Sciatic nerve (tissue), 2 donors: ENCODE data around the gene CECR2. TPM values are rescaled to one million over a fixed set of nuclear protein-coding genes. Genes with fewer than 3 reads are reported as not detected.
A peak's percentile ranks its signal among the peaks of the same experiment; 100 is the strongest.
"Not testable (repeated sequence)": the region's sequence is repeated elsewhere in the genome, so short reads cannot be mapped to it uniquely, and the experiment has no call there.

Source experiments
- ATAC-seq: fragments of 200-7000 bp; cut with Tn5 transposase; one replicate; pipeline ENCODE4 v1.9.1; 2020; ENCODE audit warnings: mild to moderate bottlenecking, moderate library complexity
- DNase-seq: peaks from one replicate; pipeline ENCODE4 v3.0.0-alpha.2; 2020; ENCODE audit warnings: low spot score
- intact Hi-C: fragments of 100-400 bp; cut with DNase I; formaldehyde crosslinking; loops from one replicate; pipeline ENCODE4 v1.14.2; 2022
- total RNA-seq: library from RNA; stranded (reverse); fragmentation: NEBNext Ultra II Directional; extraction: Animal tissue kit (Norgen Biotek cat#: 25700); gene quantifications from one replicate; pipeline ENCODE4 v1.2.1, GENCODE V29; 2021
- donor health status: DM: no; HTN: no; CAD: no.
- donor health status: DM: no; HTN: no; CAD: no.

The CECR2 gene
- total RNA-seq, 1 donor from 2014 or later, result 4.8 TPM

DNA sequence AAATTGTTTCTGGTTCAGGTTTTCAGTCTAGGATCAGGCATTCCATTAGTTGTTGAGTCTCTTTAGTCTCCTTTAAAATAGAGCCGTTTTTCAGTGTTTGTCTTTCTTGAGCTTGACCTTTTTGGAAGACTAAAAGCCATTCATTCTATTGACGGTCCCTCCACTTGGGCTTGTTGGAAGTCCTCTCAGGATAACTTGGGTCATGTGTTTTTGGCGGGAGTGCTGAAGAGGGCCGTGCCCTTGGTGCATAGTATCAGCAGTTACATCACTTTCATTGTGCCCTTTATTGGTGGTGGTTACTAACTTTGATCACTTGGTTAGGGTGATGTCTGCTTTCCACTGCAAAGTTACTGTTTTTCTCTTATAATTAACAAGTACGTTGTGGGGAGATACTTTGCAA lies 20.8 kb downstream of the CECR2 start:
- DNase-seq (no peak), ATAC-seq (no peak)
- intact Hi-C loops, result no loop called here

DNA sequence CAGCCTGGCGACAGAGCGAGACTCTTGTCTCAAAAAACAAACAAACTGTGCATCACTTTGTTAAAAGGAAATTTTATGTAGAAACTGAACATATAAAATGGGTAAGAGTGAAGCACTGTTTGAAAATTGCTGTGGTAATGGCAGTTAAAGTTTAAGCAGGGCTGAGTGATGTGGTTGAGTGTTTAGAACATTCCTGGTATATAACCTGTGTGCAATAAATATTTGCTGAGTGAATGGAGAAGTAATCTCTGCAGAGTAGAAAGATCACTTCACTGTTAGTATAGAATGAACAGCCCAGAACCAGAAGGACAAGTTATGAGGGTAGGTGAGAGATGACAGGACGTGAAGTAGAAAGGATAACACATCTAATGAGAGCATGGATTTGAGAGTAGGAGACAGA lies 27.3 kb downstream of the CECR2 start:
- ATAC-seq (no peak), DNase-seq (no peak)
- intact Hi-C loops, result no loop called here

DNA sequence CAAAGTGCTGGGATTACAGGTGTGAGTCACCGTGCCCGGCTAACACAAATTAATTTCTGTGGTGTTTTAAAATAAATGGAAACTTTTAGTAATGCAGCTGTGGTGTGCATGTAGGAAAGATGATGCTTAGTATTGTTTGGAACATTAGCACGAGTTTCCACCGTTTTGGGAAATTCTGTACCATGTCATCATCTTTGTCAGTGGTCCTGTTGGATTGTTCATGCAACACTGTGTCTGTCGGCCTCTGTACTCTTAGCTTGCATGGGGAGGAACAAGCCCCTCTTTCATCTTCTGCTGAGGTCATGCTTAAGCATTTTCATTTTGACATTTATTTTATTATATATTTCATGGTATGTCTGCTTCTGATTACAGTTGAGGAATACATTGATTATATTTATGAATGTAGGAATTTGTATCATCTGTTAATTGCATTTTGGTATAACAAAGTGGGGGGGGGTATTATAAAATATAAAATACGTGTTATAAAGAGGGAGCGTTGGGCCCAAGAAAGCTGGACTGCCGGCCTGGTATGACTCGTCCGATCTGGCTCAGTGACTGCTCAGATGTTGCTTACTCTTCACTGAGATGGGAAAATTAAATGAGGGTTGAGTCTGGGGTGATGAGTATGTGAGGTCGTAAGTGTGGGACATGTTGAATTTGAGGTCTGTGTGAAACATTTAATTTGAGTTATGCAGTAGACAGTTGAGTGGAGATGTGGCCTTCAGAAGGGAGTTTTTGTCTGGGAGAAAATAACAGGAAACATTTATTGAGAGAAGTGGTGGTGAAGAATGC lies 28.7 kb downstream of the CECR2 start:
- intact Hi-C loops, result no loop called here
- DNase-seq, result no peak
- ATAC-seq, result no peak

DNA sequence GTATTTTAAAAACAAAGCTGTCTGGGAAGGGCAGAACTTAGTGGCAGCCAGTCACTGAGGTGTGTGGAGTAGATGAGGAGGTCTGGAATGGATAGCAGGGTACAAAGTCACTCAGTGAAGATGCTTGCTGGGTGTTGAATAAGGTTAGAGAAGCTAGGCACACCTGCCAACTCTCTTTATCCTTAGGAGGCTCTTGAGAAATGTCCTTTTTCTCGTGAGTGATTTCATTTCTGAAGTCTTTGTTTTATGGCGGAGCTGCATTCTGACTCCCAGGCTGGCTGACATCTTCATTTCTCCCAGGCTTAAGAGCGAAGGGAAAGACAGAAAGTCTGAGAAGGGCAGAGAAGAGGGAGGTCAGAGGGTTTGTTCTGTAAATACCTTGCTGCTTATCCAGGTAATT lies 31.0 kb downstream of the CECR2 start:
- intact Hi-C loops, result no loop called here
- ATAC-seq (no peak), DNase-seq (no peak)

DNA sequence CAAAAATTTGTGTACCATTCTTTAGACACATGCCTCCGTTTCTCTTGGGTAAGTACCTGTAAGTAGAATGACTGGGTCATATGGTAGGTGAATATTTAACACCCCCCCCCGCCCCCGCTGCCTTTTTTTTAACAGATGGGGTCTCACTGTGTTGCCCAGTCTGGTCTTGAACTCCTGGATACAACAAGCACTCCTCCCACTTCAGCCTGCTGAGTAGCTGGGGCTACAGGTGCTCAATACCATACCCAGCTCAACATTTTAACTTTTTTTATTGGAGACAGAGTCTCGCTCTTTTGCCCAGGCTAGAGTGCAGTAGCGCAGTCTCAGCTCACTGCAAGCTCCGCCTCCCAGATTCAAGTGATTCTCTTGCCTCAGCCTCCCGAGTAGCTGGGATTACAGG lies 32.5 kb downstream of the CECR2 start:
- intact Hi-C loops, result no loop called here
- DNase-seq (no peak), ATAC-seq (no peak)

DNA sequence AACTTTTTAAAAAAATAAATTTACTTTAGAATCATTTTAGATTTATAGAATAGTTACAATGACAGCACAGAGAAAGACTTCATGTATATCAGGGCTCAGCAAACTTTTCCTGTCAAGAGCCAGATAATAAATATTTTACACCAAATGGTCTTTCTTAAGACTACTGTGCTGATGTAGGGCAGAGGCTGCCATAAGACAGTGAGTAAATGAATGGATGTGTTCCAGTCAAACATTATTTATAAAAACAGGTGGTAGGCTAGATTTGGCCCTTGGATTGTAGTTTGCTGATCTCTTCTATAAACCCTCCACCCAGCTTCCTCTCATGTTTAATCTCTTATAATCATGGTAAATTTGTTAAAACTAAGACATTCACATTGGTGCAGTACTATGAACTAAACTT lies 33.0 kb downstream of the CECR2 start:
- ATAC-seq (no peak), DNase-seq (no peak)
- intact Hi-C loops, result no loop called here

DNA sequence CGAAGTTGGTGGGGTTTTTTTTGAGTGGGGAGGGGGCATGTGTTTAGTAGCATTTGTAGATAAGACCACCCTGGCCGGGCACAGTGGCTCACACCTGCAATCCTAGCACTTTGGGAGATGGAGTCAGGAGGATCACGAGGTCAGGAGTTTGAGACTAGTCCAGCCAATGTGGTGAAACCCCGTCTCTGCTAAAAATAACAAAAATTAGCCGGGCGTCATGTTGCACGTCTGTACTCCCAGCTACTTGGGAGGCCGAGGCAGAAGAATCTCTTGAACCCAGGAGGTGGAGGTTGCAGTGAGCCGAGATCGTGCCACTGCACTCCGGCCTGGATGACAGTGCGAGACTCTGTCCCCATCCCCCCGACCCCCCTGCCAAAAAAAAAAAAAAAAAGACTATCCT lies 34.6 kb downstream of the CECR2 start:
- DNase-seq, result no peak
- no peak for ATAC-seq
- intact Hi-C loops, result no loop called here

DNA sequence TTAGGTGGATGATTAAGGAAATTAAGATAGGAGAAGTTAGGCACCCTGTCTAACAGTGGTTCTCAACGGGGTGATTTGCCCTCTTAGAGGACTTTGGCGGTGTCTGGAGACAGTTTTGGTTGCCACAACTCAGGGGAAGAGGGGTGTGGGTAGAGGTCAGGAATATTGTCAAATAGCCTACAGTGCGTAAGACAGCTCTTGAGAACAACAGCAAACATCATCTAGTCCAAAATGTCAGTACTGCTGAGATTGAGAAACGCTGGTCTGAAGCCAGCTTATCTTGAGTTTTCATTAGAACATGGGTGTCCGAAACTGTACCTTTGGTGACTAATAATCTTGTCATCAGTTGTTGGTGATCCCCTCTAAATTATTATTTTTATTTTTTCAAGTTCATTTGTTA lies 38.4 kb downstream of the CECR2 start:
- DNase-seq (no peak), ATAC-seq (no peak)
- intact Hi-C loops, result no loop called here

DNA sequence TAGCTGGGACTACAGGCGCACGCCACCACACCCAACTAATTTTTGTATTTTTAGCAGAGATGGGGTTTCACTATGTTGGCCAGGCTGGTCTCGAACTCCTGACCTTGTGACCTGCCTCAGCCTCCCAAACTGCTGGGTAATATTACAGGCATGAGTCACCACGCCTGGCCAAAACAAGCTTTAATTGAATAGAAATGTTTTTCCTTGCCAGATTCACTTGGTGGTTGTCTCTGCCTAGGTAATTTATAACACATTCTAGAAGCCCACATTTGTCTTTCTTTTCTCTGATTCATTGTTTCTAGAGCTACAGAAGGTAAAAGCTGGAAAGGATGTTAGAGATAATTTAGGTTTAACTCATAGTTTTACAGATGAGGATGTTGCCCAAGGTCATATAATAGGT lies 41.3 kb downstream of the CECR2 start:
- no peak for ATAC-seq
- no peak for DNase-seq
- intact Hi-C loops, result no loop called here

DNA sequence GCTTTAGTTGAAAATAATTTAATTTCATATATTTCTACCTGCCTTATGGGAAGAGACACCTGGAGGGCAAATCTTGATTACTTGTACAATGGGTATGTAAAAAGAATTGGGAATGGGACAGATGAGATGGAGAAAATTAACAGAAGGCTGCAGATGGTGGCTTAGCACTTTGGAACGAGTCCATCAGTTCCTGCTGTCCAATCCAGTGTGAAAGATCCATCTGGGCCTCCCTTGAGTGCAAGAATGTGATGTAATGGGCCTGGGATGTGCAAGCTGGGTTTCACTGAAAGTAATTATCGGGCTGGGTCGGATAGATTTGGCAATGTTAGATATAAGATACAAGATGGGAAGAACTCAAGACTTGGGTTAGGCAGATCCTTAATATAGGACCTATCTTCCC lies 42.0 kb downstream of the CECR2 start:
- DNase-seq (no peak), ATAC-seq (peak; percentile 59)
- intact Hi-C loops, result no loop called here

DNA sequence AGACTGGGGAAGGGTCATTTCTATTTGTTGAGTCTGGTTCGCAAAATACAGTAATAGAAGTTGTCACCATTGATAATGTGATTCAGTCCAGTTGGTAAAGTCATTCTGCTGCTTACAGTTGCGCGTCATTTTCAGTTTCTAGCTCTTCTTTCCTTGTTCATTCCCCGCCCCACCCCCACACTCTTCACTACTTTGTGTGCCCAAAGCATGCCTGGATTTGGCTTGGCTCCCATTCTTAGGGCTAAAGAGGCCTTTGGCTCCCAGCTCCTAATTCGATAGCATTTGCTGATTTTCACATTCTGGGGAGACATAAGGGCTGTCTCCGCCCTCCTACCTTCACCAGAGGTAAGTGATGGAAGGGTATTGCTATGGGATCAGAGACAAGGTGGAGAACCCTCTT lies 43.0 kb downstream of the CECR2 start:
- intact Hi-C loops, result no loop called here
- DNase-seq, result no peak
- no peak for ATAC-seq

DNA sequence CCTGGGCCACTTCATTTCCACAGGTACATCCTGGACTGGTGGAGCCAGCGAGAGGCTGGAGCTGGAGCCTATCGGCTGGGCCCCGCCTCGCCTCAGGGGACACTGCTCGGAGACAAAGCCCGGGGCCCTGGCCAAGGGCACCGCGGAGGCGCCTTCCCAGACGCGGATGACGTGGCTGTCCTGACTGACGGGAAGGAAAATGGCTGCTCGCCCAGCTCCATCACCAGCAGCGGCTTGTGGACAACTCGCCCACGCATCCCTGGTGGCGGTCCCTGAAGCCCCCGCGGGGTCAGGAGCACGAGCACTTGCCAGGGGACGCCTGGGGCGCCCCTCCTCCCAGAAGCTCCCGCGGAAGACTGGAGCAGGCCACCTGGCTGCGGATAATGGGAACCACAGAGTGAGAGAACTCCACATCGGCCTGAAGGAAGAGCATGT lies 49.6 kb downstream of the CECR2 start:
- intact Hi-C loops, result no loop called here

DNA sequence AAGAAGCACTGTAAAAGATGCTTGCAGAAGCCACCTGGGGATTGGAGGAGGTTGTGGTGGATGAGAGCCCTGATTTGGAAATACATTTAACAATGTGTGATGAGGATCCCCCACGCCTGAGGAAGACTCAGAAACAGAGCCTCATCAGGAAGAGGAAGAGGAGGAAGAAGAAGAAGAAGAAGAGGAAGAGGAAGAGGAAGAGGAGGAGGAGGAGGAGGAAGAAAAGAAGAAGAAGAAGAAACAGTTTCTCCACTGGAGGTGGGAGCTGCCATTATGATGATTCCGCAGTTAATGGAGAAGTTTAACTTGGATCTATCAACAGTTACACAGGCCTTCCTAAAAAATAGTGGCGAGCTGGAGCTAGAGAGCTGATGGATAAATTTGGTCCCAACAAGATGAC lies 50.1 kb downstream of the CECR2 start:
- no peak for ATAC-seq
- intact Hi-C loops, result no loop called here
- no peak for DNase-seq

More for the DNA sequence above, 49.6 kb downstream of the CECR2 start:
- ATAC-seq, result no peak
- no peak for DNase-seq

DNA sequence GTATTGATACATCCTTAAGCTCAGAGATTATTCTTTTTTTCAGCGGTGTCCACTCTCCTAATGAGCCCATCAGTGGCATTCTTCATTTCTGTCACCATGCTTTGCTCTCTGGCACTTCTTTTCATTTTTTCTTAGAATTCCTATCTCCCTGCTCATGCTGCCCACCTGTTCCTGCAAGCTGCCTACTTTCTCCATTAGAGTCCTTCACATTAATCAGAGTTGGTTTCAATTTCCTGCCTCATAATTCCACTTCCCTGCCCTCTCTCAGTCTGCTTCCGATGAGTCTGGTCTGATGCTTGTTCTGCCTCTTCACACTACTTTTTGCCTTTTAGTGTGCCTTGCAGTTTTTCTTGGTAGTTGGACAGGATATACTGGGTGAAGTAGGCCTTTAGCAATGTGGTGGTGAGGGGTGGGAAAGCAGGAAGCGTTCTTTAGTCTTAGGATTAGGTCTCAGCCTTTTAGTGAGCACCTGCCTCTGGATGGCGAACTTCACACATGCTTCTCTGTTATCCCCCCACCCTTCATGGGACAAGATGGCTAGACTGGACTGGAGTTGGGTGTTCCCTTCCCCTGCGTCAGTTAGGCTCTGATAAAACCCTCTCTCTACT lies 53.6 kb downstream of the CECR2 start:
- DNase-seq (no peak), ATAC-seq (no peak)
- intact Hi-C loops, result no loop called here

DNA sequence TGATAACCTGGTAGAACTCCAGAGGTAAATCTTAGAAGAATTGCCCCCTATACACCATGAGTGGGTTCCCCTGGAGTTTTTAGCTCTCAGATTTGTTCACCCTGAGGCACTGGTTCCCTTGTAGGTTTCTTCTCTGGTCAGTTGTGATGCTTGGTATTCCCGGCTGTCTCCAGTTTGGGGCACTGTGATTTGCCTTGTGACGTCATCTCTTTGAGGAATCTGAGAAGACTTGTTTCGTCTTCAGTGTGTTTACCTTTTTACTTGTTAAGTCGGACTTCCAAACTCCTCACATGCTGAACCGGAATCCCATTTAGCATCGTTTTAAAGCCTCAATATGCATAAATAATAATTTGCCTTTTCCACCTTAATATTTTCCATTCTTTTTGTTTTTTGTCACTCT lies 54.4 kb downstream of the CECR2 start:
- intact Hi-C loops, result no loop called here
- ATAC-seq, result no peak
- no peak for DNase-seq

DNA sequence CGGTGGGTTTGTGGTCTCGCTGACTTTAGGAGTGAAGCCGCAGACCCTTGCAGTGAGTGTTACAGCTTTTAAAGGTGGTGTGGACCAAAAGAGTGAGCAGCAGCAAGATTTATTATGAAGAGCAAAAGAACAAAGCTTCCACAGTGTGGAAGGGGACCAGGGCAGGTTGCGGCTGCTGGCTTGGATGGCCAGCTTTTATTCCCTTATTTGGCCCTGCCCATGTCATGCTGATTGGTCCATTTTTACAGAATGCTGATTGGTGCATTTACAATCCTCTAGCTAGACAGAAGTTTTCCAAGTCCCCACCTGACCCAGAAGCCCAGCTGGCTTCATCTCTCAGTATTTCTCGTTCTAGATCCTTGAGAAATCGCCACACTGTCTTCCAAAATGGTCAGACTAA lies 58.3 kb downstream of the CECR2 start:
- not testable (repeated sequence) for DNase-seq

DNA sequence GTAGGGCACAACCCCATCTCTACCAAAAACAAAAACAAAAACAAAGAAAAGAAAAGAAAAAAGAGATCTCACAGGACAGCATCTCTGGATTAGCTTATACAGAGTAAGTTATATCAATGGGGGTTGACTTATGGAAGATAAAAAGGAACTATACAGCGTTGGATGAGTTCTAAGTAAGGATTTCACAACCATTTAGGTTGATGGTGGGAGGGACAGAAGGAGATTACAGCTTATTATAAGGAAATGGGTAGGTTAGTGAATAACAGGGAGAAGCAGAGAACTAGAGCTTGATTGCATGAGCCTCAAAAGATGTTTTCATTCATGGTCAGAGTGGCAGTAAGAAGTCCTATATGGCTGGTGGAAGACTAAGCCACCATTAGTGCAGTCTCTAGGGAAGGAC lies 60.3 kb downstream of the CECR2 start:
- intact Hi-C loops, result no loop called here
- DNase-seq, result no peak
- no peak for ATAC-seq

More for the DNA sequence above, 58.3 kb downstream of the CECR2 start:
- intact Hi-C loops, ATAC-seq: not testable (repeated sequence)

DNA sequence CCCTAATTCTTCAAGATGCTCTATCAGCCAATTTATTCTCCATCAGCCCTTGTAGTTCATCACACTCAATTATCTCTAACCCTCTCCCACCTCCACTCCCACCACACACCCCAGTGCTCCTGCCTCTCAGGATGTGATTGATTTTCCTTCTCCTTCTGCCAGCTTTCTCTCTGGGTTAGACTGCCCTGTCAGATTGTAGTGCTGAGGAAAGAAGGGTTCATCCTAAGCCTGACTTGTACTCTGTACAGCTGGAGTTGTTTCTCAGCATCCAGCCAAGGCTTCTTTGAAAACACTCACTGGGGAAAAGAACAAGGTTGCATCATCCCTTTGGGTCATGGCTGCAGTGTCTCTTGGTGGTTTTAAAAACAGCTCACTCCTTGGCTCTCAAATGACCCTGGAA lies 61.2 kb downstream of the CECR2 start:
- intact Hi-C loops, result no loop called here
- ATAC-seq (peak; percentile 97), DNase-seq (no peak)

DNA sequence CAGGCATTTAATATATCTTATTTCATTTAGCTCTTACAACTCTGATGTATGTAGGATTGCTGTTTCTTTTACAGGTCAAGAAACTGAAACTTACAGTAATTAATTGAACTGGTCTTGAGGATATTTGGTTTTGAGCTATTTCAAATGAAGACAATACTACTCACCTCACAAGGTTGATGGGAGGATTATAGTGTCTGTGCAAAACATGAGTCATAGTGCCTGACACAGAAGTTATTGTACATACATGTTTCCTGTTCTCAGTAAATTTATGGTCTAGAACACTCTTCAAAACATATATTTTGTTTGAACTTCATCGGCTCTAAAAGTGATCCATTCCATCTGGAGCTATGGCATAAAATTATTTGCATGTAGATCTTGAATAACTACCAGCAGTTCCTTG lies 61.9 kb downstream of the CECR2 start:
- DNase-seq, result no peak
- ATAC-seq, result no peak
- intact Hi-C loops, result no loop called here

DNA sequence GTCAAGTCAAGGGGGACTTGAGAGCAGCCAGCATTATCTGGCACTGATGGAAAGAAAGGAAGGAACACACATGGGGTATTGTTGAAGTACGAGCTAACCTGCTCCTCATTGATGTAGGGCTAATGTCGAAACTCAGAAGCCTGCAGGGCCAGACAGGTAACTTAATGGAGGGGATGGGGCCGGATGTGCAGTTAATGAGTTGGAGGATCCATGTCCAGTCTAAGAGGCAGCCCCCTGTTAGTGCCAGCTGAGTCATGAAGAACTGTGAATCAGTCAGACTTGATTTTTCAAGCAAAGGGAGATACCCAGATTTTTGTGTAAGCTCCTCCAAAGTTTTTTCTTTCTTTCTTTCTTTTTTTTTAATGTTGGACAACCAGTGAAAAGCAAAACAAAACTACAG lies 65.6 kb downstream of the CECR2 start:
- no peak for DNase-seq
- no peak for ATAC-seq
- intact Hi-C loops, result no loop called here

DNA sequence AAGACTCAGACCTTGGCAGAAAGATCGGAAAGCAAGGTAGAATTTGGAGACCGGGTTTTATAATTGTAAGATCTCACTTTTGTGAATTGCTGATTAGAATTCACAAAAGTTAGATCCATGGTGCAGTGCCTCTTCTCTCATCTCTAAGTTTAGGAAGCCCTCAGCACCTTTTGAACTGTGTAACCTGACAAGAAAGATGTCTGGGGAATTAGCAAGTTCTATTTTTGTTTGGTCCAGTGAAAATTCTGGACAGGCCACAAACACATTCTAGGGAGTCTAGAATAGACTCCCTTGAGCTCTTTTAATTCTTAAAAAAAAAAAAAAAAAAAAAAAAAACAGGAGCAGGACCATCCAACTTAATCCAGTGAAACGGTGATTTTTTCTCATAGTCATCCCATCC lies 66.1 kb downstream of the CECR2 start:
- DNase-seq, result no peak
- intact Hi-C loops, result no loop called here
- ATAC-seq, result no peak
